HepG2 (cell line): Measurements from ENCODE around the gene CCL23. TPM values are rescaled to one million over a fixed set of nuclear protein-coding genes. Genes with fewer than 3 reads are reported as not detected.

ENCODE experiments used
- ATAC-seq: fragments of 200-7000 bp; cut with Tn5 transposase; 3 replicates; pipeline ENCODE4 v1.9.1; 2020; ENCODE audit warnings: mild to moderate bottlenecking, moderate library complexity
- BruUV-seq: library from RNA; stranded (reverse); fragments of 400-500 nt; replicated peaks from 2 replicates; lab custom pipeline; 2021; lab: Mats Ljungman, UMichigan
- CTCF ChIA-PET: fragments of 300-600 bp; formaldehyde crosslinking; extraction: SDS; loops from one replicate; lab custom pipeline; 2021; ENCODE audit warnings: low total read pairs, inconsistent platforms, low intra/inter-chr PET ratio; lab: Yijun Ruan, JAX
- POLR2A ChIA-PET: fragments of 350-600 bp; sonication (Branson Sonifier 250); formaldehyde crosslinking; loops from one replicate; lab custom pipeline; 2020; ENCODE audit warnings: antibody characterized with exemption, inconsistent platforms; lab: Yijun Ruan, JAX
- DNase-seq: peaks from one replicate; pipeline ENCODE4 v3.0.0-alpha.2; 2015; ENCODE audit warnings: low spot score
- FAIRE-seq: peaks from 3 replicates; lab custom pipeline; 2011; peaks lifted over from hg19 to GRCh38; lab: Jason Lieb, UNC
- H2AFZ ChIP-seq: one replicate; pipeline ENCODE4 v1.6.1; 2011; ENCODE audit warnings: low read length, inconsistent platforms
- H3K27ac ChIP-seq: fragments of 300-600 bp; 3 replicates; pipeline ENCODE4 v1.8.0; 2011; ENCODE audit warnings: mixed run types, mild to moderate bottlenecking, mixed read lengths, low read length, inconsistent platforms; ENCODE audit not compliant: insufficient read depth; ENCODE audit errors: extremely low read length
- H3K27me3 ChIP-seq, 2 experiments: fragments of 200-600 bp in 1 of 2; 2 replicates in 1 of 2; 3 replicates in 1 of 2; pipeline versions ENCODE4 v1.6.0 to v1.8.0; 2011; ENCODE audit warnings: low read length in 2 of 2, mild to moderate bottlenecking in 2 of 2, moderate library complexity in 2 of 2, inconsistent platforms in 1 of 2; ENCODE audit not compliant: insufficient read depth in 2 of 2, control insufficient read depth in 1 of 2
- H3K36me3 ChIP-seq, 2 experiments: fragments of 200-600 bp in 1 of 2; replicated peaks in 1 of 2; 2 replicates in 1 of 2; 3 replicates in 1 of 2; pipeline versions ENCODE4 v1.5.1 to v1.8.0; 2011; ENCODE audit warnings: low read length in 2 of 2, inconsistent platforms in 1 of 2; ENCODE audit not compliant: insufficient read depth in 2 of 2, control insufficient read depth in 1 of 2
- H3K4me1 ChIP-seq: 2 replicates; pipeline ENCODE4 v1.5.1; 2012; ENCODE audit warnings: low read length, inconsistent platforms; ENCODE audit not compliant: insufficient read depth
- H3K4me2 ChIP-seq: 2 replicates; pipeline ENCODE4 v1.6.0; 2011; ENCODE audit warnings: low read depth, low read length, inconsistent platforms
- H3K4me3 ChIP-seq, 3 experiments: fragments of 200-600 bp in 1 of 3; sonication (generic), shearing (Covaris generic) in 1 of 3; replicated peaks in 1 of 3; 2 replicates each; pipeline ENCODE4 v1.5.1; 2011 to 2016; ENCODE audit warnings: low read length in 3 of 3, inconsistent platforms in 2 of 3, low read depth in 2 of 3, mild to moderate bottlenecking in 2 of 3, control low read depth in 1 of 3, mixed read lengths in 1 of 3; ENCODE audit not compliant: insufficient read depth in 1 of 3
- H3K79me2 ChIP-seq: one replicate; pipeline ENCODE4 v1.6.1; 2011; ENCODE audit warnings: low read length, inconsistent platforms; ENCODE audit not compliant: insufficient read depth
- H3K9ac ChIP-seq: 2 replicates; pipeline ENCODE4 v1.6.0; 2011; ENCODE audit warnings: mild to moderate bottlenecking, low read depth, low read length, inconsistent platforms; ENCODE audit not compliant: insufficient read depth
- H3K9me3 ChIP-seq: 2 replicates; pipeline ENCODE4 v1.5.1; 2012; ENCODE audit warnings: mild to moderate bottlenecking, low read length
- H4K20me1 ChIP-seq: 2 replicates; pipeline ENCODE4 v1.6.0; 2011; ENCODE audit warnings: inconsistent platforms, mild to moderate bottlenecking, low read length, moderate library complexity; ENCODE audit not compliant: insufficient read depth
- ESRRA ChIP-seq: sonication (generic); formaldehyde crosslinking; IDR thresholded peaks from 2 replicates; pipeline ENCODE4 v1.5.1; 2020; ENCODE audit warnings: mild to moderate bottlenecking, low read depth, missing genetic modification reagents
- FLYWCH1 ChIP-seq: sonication (generic); formaldehyde crosslinking; IDR thresholded peaks from 2 replicates; pipeline ENCODE4 v1.8.1; 2023; ENCODE audit warnings: mild to moderate bottlenecking, missing genetic modification reagents
- FOXO4 ChIP-seq: sonication (generic); formaldehyde crosslinking; conservative IDR thresholded peaks from 2 replicates; pipeline ENCODE4 v1.8.1; 2023; ENCODE audit warnings: missing genetic modification reagents
- HHEX ChIP-seq: IDR thresholded peaks from 2 replicates; pipeline ENCODE4 v1.6.1; 2016; ENCODE audit warnings: control low read depth
- HNRNPLL ChIP-seq: fragments of 200-400 bp; formaldehyde crosslinking; IDR thresholded peaks from 2 replicates; pipeline ENCODE4 v1.6.1; 2017; ENCODE audit warnings: mild to moderate bottlenecking, low read depth, low read length; ENCODE audit not compliant: poor library complexity, severe bottlenecking
- MYC ChIP-seq: sonication (generic); formaldehyde crosslinking; IDR thresholded peaks from 2 replicates; pipeline ENCODE4 v1.9.0; 2021; ENCODE audit warnings: missing genetic modification reagents, borderline replicate concordance
- TMF1 ChIP-seq: sonication (generic); formaldehyde crosslinking; IDR thresholded peaks from 2 replicates; pipeline ENCODE4 v1.8.1; 2022; ENCODE audit warnings: low read depth, missing genetic modification reagents
- ZFP36L1 ChIP-seq: sonication (generic); formaldehyde crosslinking; IDR thresholded peaks from 2 replicates; pipeline ENCODE4 v1.8.0; 2022; ENCODE audit warnings: mild to moderate bottlenecking, missing genetic modification reagents, moderate library complexity
- ZNF18 ChIP-seq: sonication (generic); formaldehyde crosslinking; IDR thresholded peaks from 2 replicates; pipeline ENCODE4 v1.8.0; 2022; ENCODE audit warnings: mild to moderate bottlenecking, missing genetic modification reagents; ENCODE audit not compliant: insufficient replicate concordance
- ZNF232 ChIP-seq: sonication (generic); formaldehyde crosslinking; IDR thresholded peaks from 2 replicates; pipeline ENCODE4 v1.4.0; 2020; ENCODE audit warnings: missing genetic modification reagents, borderline replicate concordance
- ZNF264 ChIP-seq: sonication (generic); formaldehyde crosslinking; IDR thresholded peaks from 2 replicates; pipeline ENCODE4 v1.4.0; 2020; ENCODE audit warnings: missing genetic modification reagents
- ZNF280D ChIP-seq: sonication (generic); formaldehyde crosslinking; IDR thresholded peaks from 2 replicates; pipeline ENCODE4 v1.5.1; 2020; ENCODE audit warnings: mild to moderate bottlenecking, missing genetic modification reagents
- ZNF780A ChIP-seq: sonication (generic); formaldehyde crosslinking; IDR thresholded peaks from 2 replicates; pipeline ENCODE4 v1.8.0; 2022; ENCODE audit warnings: mild to moderate bottlenecking, missing genetic modification reagents, moderate library complexity
- ZNF800 ChIP-seq: sonication (generic); formaldehyde crosslinking; IDR thresholded peaks from 2 replicates; pipeline ENCODE4 v1.4.0; 2020; ENCODE audit warnings: missing genetic modification reagents
- ZNF839 ChIP-seq: sonication (generic); formaldehyde crosslinking; IDR thresholded peaks from 2 replicates; pipeline ENCODE4 v1.4.0; 2020; ENCODE audit warnings: missing genetic modification reagents, mild to moderate bottlenecking, borderline replicate concordance
- WGBS: methylation state at CpG from one replicate; pipeline ENCODE4 v1.1.6; 2017; ENCODE audit warnings: low lambda C conversion rate; 5-methylcytosine and 5-hydroxymethylcytosine counted together
- in situ Hi-C: cut with HindIII; loops from 2 replicates; pipeline ENCODE4 v1.10.0; 2017; ENCODE audit warnings: low pct_unique_long_range_greater_than_20kb; ENCODE audit not compliant: extremely low pct_ligation_motif_present
- intact Hi-C: fragments of 100-400 bp; cut with micrococcal nuclease; formaldehyde crosslinking; loops from one replicate; pipeline ENCODE4 v1.10.0; 2022; ENCODE audit not compliant: unreplicated experiment
- polyA plus RNA-seq, 8 experiments: library from polyadenylated mRNA; depleted of rRNA in 3 of 8; stranded (reverse) in 7 of 8; unstranded in 1 of 8; fragments of >200 nt; fragmentation: Illumina TruSeq in 4 of 8; extraction: Trizol in 4 of 8; gene quantifications; 2 replicates each; pipeline versions ENCODE4 v1.2.1 to v1.2.3, GENCODE V29; 2011 to 2016; ENCODE audit warnings: low read depth in 4 of 8, missing spikeins in 1 of 8, mixed read lengths in 1 of 8; ENCODE audit not compliant: insufficient read depth in 1 of 8
- total RNA-seq, 5 experiments: library from RNA; depleted of rRNA; stranded (reverse); fragments of >200 nt; fragmentation: Illumina TruSeq; extraction: Trizol; gene quantifications; 2 replicates each; pipeline ENCODE4 v1.2.3, GENCODE V29; 2016; ENCODE audit warnings: low read depth in 1 of 5

CCL23 gene
- total and polyA plus RNA-seq, 2 of the 13 experiments (the other 11 are each of a cell fraction or from before 2014, with no cell fraction given) = not detected

- Histone ChIP-seq H3K4me2 (peak overlapping the region; percentile 68), H3K36me3 (no peaks in the 10 kb centered on the region), H4K20me1 (no peaks in the 10 kb centered on the region), H2AFZ (no peak overlapping the region), H3K27me3 (no peaks in the 10 kb centered on the region), H3K4me1 (peaks cover 100% of the 10 kb centered on the region), H3K27ac (peak overlapping the region; percentile 85), H3K9ac (peak overlapping the region; percentile 48), H3K9me3 (no peaks in the 10 kb centered on the region), H3K79me2 (no peaks in the 10 kb centered on the region), H3K4me3 (peak overlapping the region in 1 of 3 experiments; percentile 40; a peak in 1 of 6 replicates)
- ChIA-PET CTCF (no interaction called here), POLR2A (interaction anchor here (0.7 to 5.9 kb wide), 14 partner anchors 9 to 211 kb away, joined by 3 to 197 read pairs (median 8); partner anchors contain the start of genes CCL15 and CCL16)
- peak; percentile 57 for ATAC-seq
- intact Hi-C loops (loop anchor here (1.0 kb wide), 2 partner anchors 8 to 28 kb away; partner anchors contain the start of genes CCL15 and CCL16), in situ Hi-C loops (loop anchor here (5.0 to 25.0 kb wide), 4 partner anchors 34 to 514 kb away; partner anchors contain the start of gene ZNHIT3)
- WGBS = 2% methylated on average over 4 of the region's 4 CpGs
- FAIRE-seq = no peak
- no TSS peak for BruUV-seq
- DNase-seq = peak; percentile 92
- no peak for TF ChIP-seq ZNF839 (CRISPR knock-in tag)
- peak; percentile 76; the same call in 1 of the 2 replicates for TF ChIP-seq HHEX
- TF ChIP-seq FOXO4 = 0 out of 2 replicates have a peak, but pooled peaks have one; percentile 33
- TF ChIP-seq MYC = no peak
- TF ChIP-seq FLYWCH1 = no peak
- TF ChIP-seq HNRNPLL = no peak
- peak; percentile 56; the same call in 1 of the 2 replicates for TF ChIP-seq ZNF232
- no peak for TF ChIP-seq ZNF780A (CRISPR knock-in tag)
- no peak for TF ChIP-seq ZNF280D (CRISPR knock-in tag)
- TF ChIP-seq TMF1 (CRISPR knock-in tag) = no peak
- no peak for TF ChIP-seq ZNF18 (CRISPR knock-in tag)
- TF ChIP-seq ZNF264 = 0 out of 2 replicates have a peak, but pooled peaks have one; percentile 40
- TF ChIP-seq ZFP36L1 (CRISPR knock-in tag) = peak; percentile 22; the same call in 1 of the 2 replicates
- TF ChIP-seq ZNF800 (CRISPR knock-in tag) = no peak
- TF ChIP-seq ESRRA (CRISPR knock-in tag) = no peak
Observed at GRCh38 chr17:35972945-35973332, 44.8 kb downstream of the CCL23 start.
